ENCODE measurements around the gene DOCK7.

DNA sequence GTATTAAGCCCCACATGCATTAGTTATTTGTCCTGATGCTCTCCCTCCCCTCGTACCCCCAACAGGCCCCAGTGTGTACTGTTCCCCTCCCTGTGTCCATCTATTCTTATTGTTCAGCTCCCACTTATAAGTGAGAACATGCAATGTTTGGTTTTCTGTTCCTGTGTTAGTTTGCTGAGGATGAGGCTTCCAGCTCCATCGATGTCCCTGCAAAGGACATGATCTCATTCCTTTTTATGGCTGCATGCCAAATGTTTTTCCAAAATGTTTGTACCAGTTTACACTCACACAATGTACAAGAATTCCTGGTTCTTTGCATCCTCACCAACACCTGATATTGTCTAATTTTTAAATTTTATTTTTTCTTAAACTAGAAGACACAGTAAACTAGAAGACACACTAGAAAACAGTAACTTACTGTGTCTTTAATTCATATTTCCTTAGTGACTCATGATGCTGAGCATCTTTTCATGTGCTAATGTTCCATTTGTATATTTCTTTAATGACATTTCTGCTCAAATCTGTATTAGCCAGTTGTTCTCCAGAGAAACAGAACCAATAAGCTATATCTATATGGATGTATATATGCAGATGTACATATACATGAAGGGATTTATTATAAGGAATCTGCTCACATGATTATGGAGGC lies 270.7 kb downstream of the DOCK7 start:
- TF ChIP-seq, protein P1, sequence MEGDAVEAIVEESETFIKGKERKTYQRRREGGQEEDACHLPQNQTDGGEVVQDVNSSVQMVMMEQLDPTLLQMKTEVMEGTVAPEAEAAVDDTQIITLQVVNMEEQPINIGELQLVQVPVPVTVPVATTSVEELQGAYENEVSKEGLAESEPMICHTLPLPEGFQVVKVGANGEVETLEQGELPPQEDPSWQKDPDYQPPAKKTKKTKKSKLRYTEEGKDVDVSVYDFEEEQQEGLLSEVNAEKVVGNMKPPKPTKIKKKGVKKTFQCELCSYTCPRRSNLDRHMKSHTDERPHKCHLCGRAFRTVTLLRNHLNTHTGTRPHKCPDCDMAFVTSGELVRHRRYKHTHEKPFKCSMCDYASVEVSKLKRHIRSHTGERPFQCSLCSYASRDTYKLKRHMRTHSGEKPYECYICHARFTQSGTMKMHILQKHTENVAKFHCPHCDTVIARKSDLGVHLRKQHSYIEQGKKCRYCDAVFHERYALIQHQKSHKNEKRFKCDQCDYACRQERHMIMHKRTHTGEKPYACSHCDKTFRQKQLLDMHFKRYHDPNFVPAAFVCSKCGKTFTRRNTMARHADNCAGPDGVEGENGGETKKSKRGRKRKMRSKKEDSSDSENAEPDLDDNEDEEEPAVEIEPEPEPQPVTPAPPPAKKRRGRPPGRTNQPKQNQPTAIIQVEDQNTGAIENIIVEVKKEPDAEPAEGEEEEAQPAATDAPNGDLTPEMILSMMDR (IDR thresholded peaks at IDR 0.05): no peak
- no peak for TF ChIP-seq POLR2A (IDR thresholded peaks at IDR 0.05)
- no peak for TF ChIP-seq POLR2AphosphoS5 (IDR thresholded peaks at IDR 0.05)
- TF ChIP-seq EP300 (IDR thresholded peaks at IDR 0.05): no peak
